HFFc6 (cell line): ENCODE measurements around the gene HEXIM1. TPM values are rescaled to one million over a fixed set of nuclear protein-coding genes. Genes with fewer than 3 reads are reported as not detected.

Source experiments
- DNase-seq: peaks from one replicate; pipeline ENCODE4 v3.0.0-alpha.2; 2018
- H3K27ac Mint-ChIP-seq: 2 replicates; pipeline ENCODE4 v1.8.0; 2020; ENCODE audit warnings: mild to moderate bottlenecking, mixed read lengths
- H3K27me3 Mint-ChIP-seq: 2 replicates; pipeline ENCODE4 v1.8.0; 2021; ENCODE audit warnings: mild to moderate bottlenecking, moderate library complexity, mixed read lengths; ENCODE audit not compliant: insufficient read depth
- H3K36me3 Mint-ChIP-seq: 2 replicates; pipeline ENCODE4 v1.8.0; 2021; ENCODE audit warnings: low read depth, mixed read lengths
- H3K4me1 Mint-ChIP-seq: 2 replicates; pipeline ENCODE4 v1.8.0; 2020; ENCODE audit warnings: low read depth, mixed read lengths
- H3K4me3 Mint-ChIP-seq: 2 replicates; pipeline ENCODE4 v1.8.0; 2020; ENCODE audit warnings: mild to moderate bottlenecking, moderate library complexity, mixed read lengths
- H3K9me3 Mint-ChIP-seq: 2 replicates; pipeline ENCODE4 v1.8.0; 2020; ENCODE audit warnings: mild to moderate bottlenecking, mixed read lengths
- CTCF ChIP-seq: fragments of 200-600 bp; sonication (generic); IDR thresholded peaks from 2 replicates; pipeline ENCODE4 v1.5.0; 2021; ENCODE audit warnings: antibody characterized with exemption, mild to moderate bottlenecking
- microRNA-seq: library from miRNA; unstranded; fragments of <30 nt; microRNA quantifications from one replicate; pipeline ENCODE4, GENCODE V29; 2019
- total RNA-seq, 6 experiments: library from RNA; stranded (reverse); fragmentation: NEBNext Ultra II Directional; extraction: Animal tissue kit (Norgen Biotek cat#: 25700); gene quantifications; 2 replicates in 1 of 6; 3 replicates in 5 of 6; pipeline ENCODE4 v1.2.3, GENCODE V29; 2021

Gene HEXIM1
- total RNA-seq, 6 experiments from 2014 or later = 31.8 to 42.0 (median 34.5) TPM

DNA sequence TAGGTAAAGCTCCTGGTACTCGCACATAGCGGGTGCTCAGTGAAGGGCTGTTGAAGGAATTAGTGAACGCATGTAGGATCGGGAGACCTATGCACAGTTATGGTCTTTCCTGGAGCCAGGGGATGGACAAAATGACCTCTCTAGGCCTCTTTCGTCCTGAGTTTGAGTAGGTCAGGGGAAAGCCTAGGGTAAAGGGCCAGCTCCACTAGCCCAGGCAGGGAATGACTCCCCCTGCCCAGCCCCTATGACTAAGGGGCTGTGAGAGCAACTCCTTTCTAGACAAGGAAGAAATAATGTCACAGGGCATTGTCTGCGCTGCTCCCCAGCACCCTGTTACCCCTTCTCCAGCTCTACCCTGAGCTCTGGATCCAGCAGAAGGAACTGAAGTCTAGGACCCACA, 48.8 kb downstream of the HEXIM1 start:
- Mint-ChIP-seq H3K36me3 (no peaks in the 10 kb centered on the region), H3K4me1 (peaks cover 17% of the 10 kb centered on the region), H3K4me3 (no peak overlapping the region), H3K27me3 (no peaks in the 10 kb centered on the region; the same call in 1 of the 2 replicates), H3K27ac (peak overlapping the region; percentile 78; the same call in 1 of the 2 replicates), H3K9me3 (no peaks in the 10 kb centered on the region)
- no peak for DNase-seq
- TF ChIP-seq CTCF = no peak

- TF ChIP-seq CTCF = peak; percentile 100
- peaks cover 17% of the 10 kb centered on the region for H3K4me1 Mint-ChIP-seq
- no peaks in the 10 kb centered on the region for H3K9me3 Mint-ChIP-seq
- peak; percentile 84 for DNase-seq
- H3K4me3 Mint-ChIP-seq = peak overlapping the region; percentile 30; the same call in 1 of the 2 replicates
- H3K27me3 Mint-ChIP-seq = no peaks in the 10 kb centered on the region; the same call in 1 of the 2 replicates
- H3K27ac Mint-ChIP-seq = peak overlapping the region; percentile 78
- no peaks in the 10 kb centered on the region for H3K36me3 Mint-ChIP-seq
Measured at GRCh38 chr17:45197555-45198334, 49.5 kb downstream of the HEXIM1 start.

- peaks cover 17% of the 10 kb centered on the region for H3K4me1 Mint-ChIP-seq
- no peak overlapping the region for H3K4me3 Mint-ChIP-seq
- no peak for DNase-seq
- H3K9me3 Mint-ChIP-seq = no peaks in the 10 kb centered on the region
- H3K27ac Mint-ChIP-seq = no peak overlapping the region
- no peak for TF ChIP-seq CTCF
- peaks cover 5% of the 10 kb centered on the region for H3K27me3 Mint-ChIP-seq
- H3K36me3 Mint-ChIP-seq = no peaks in the 10 kb centered on the region
Measured at GRCh38 chr17:45200701-45201100, 52.4 kb downstream of the HEXIM1 start.

DNA sequence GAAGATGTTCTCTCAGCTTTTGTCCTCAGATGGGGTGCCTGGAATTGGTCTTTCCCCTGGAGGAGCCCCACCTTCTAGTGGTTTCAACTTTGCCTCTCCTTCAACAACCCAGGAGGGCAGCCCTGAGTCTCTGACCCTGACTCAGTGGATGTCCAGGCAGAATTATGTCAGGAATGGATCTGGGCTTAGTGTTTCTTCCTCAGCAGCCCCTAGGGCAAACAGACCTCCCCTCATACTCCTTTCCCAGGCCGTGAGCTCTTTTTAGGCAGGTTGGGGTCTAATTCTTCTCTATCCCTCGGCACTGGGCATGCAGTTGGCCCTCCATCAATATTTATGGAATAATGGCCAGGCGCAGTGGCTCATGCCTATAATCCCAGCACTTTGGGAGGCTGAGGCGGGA, 53.2 kb downstream of the HEXIM1 start:
- no peak for DNase-seq
- Mint-ChIP-seq H3K4me3 (no peak overlapping the region), H3K9me3 (no peaks in the 10 kb centered on the region), H3K4me1 (peaks cover 17% of the 10 kb centered on the region), H3K36me3 (no peaks in the 10 kb centered on the region), H3K27ac (no peak overlapping the region), H3K27me3 (peaks cover 5% of the 10 kb centered on the region)
- no peak for TF ChIP-seq CTCF

Small RNA genes lying within 50 kb of the gene (microRNA-seq; reads per million reads assigned to microRNA genes)
- gene MIR6784 = not detected

Other genes starting within 250 kb of the HEXIM1 start
- gene EFTUD2, start 249.0 kb upstream of the HEXIM1 start, total RNA-seq = 100 to 1,000 TPM; 117 to 129 (median 122) TPM
- not detected for gene GFAP, start 233.0 kb upstream of the HEXIM1 start, total RNA-seq
- gene KIF18B, start 200.7 kb upstream of the HEXIM1 start, total RNA-seq = 10 to 100 TPM; 11.4 to 25.6 (median 24.1) TPM
- under 1 TPM in 5 of 6 experiments, not detected in 1; 0.19 to 0.36 (median 0.25) TPM for gene C1QL1, start 180.2 kb upstream of the HEXIM1 start, total RNA-seq
- 10 to 100 TPM; 34.0 to 38.9 (median 35.8) TPM for gene DCAKD, start 96.8 kb upstream of the HEXIM1 start, total RNA-seq
- 100 to 1,000 TPM; 135 to 152 (median 142) TPM for gene NMT1, start 87.2 kb upstream of the HEXIM1 start, total RNA-seq
- gene PLCD3, start 16.0 kb upstream of the HEXIM1 start, total RNA-seq = 100 to 1,000 TPM in 1 of 6 experiments, 10 to 100 TPM in 5; 77.2 to 112 (median 83.8) TPM
- 1 to 10 TPM; 5.0 to 8.0 (median 6.5) TPM for gene ACBD4, start 12.8 kb upstream of the HEXIM1 start, total RNA-seq
- gene HEXIM2, start 13.4 kb downstream of the HEXIM1 start, total RNA-seq = 1 to 10 TPM; 4.8 to 9.5 (median 6.2) TPM
- 1 to 10 TPM; 1.6 to 8.0 (median 6.0) TPM for gene FMNL1, start 73.4 kb downstream of the HEXIM1 start, total RNA-seq
- under 1 TPM in 1 of 6 experiments, not detected in 5; 0.11 TPM for gene SPATA32, start 113.6 kb downstream of the HEXIM1 start, total RNA-seq
- 1 to 10 TPM; 5.6 to 8.8 (median 6.6) TPM for gene MAP3K14, start 168.5 kb downstream of the HEXIM1 start, total RNA-seq